Middle frontal gyrus (tissue), 1 donor: ENCODE results near the gene CELSR1.

Source experiments
- DNase-seq: peaks from one replicate; pipeline ENCODE4 v3.0.0-alpha.2; 2015; ENCODE audit warnings: low spot score; ENCODE audit errors: extremely low spot score

The CELSR1 gene

GRCh38 chr22:46379066-46379930, 158.1 kb downstream of the CELSR1 start:
- DNase-seq, result no peak

GRCh38 chr22:46378426-46379065, 158.9 kb downstream of the CELSR1 start:
- DNase-seq, result no peak

GRCh38 chr22:46377525-46378425, 159.6 kb downstream of the CELSR1 start:
- no peak for DNase-seq

- DNase-seq, result no peak
These were observed 160.4 kb downstream of the CELSR1 start for GRCh38 chr22:46376908-46377524.

GRCh38 chr22:46376111-46376510, 161.3 kb downstream of the CELSR1 start:
- no peak for DNase-seq

- no peak for DNase-seq
These were observed 162.6 kb downstream of the CELSR1 start for GRCh38 chr22:46374663-46375474.

GRCh38 chr22:46373921-46374662, 163.3 kb downstream of the CELSR1 start:
- DNase-seq, result no peak

- no peak for DNase-seq
These were observed 164.3 kb downstream of the CELSR1 start for GRCh38 chr22:46373159-46373558.

GRCh38 chr22:46372686-46373085, 164.7 kb downstream of the CELSR1 start:
- DNase-seq, result no peak

- no peak for DNase-seq
These were observed 165.7 kb downstream of the CELSR1 start for GRCh38 chr22:46371623-46372226.

GRCh38 chr22:46370584-46371291, 166.7 kb downstream of the CELSR1 start:
- DNase-seq, result no peak

GRCh38 chr22:46369716-46370583, 167.5 kb downstream of the CELSR1 start:
- DNase-seq, result no peak

GRCh38 chr22:46368871-46369715, 168.3 kb downstream of the CELSR1 start:
- DNase-seq, result no peak

GRCh38 chr22:46368422-46368821, 169.0 kb downstream of the CELSR1 start:
- no peak for DNase-seq

- no peak for DNase-seq
These were observed 169.7 kb downstream of the CELSR1 start for GRCh38 chr22:46367707-46368191.
